GM21529 (cell line): ENCODE data around the gene DHRS4.
"Not testable (repeated sequence)": the region's sequence is repeated elsewhere in the genome, so short reads cannot be mapped to it uniquely, and the experiment has no call there.

Experiments used
- ATAC-seq: cut with Tn5 transposase; IDR thresholded peaks from one replicate; pipeline ENCODE4 v1.9.1; 2021; ENCODE audit not compliant: unreplicated experiment

The DHRS4 gene

GRCh38 chr14:23981951-23982813 is 28.6 kb downstream of the DHRS4 start:
- not testable (repeated sequence) for ATAC-seq

- no peak for ATAC-seq
Measured at GRCh38 chr14:23984891-23985602, 31.5 kb downstream of the DHRS4 start.

DNA sequence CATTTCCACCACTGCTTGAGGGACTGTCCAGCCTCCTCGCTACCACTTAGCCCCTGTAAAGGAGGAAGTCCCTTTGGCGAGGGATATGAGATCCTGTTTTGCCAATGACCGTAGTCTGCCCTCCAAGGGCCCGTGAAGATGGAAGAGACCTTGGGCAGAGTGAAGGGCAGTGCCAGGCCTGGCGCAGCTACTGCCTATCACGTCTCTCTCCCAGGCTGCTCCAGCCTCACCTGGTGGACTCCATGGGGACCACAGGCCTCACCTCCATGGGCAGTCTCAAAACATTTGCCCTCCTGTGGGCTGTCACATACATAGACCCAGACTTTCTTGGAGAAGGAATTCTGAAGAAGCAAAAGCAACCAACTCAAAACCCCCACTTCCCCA is 34.6 kb downstream of the DHRS4 start:
- not testable (repeated sequence) for ATAC-seq

GRCh38 chr14:23988607-23989363 is 35.2 kb downstream of the DHRS4 start, which contains the start of gene DHRS4L2:
TSS of gene DHRS4L2 (plus strand) at chr14:23988929. CDS start at chr14:23988948, 19 bp downstream.
- peak; percentile 78 for ATAC-seq

DNA sequence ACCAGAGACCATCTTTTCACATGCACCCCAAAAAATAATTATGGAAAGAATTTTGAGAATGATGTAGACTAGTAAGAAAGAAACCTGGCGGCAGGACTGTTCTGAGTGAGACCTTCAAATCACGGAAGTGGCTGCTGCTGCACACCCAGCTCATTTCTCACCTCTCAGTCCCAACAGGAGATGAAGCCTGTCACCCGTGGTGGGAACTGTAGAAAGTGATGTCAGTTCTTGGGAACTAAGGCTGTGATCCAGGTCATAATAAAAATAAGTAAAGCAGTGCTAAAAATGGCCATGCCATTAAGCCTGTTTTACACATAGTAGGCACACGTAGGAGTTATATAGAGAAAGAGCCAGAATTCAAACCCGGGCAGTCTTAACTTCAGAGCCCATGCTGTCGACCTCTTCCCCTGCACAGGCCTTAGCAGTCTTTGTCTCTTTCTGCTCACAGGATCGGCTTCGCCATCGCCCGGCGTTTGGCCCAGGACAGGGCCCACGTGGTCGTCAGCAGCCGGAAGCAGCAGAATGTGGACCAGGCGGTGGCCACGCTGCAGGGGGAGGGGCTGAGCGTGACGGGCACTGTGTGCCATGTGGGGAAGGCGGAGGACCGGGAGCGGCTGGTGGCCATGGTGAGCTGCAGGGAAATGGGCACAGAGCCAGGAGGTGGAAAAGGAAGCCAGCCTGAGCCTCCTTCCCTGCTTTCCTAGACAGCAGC is 36.3 kb downstream of the DHRS4 start:
- ATAC-seq: peak; percentile 46

GRCh38 chr14:23990961-23991360 is 37.4 kb downstream of the DHRS4 start:
- ATAC-seq: not testable (repeated sequence)

DNA sequence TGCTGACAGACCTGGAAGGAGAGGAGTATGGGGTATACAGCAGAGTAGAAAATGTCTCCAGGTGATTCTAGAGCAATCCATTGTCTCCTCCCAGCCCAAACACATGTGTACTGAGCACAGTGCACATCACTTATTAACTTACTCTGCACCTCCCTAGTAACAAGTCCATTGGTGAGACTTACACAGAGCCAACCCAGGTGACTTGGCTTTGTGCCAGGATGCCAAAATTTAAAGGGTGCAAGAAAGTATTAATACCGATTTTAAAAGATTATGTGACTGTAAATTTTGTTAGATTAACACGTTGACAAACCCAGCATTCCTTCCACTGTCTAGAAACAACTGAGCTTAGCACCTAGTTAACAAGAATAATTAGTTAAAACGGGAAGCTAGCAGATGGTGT is 39.5 kb downstream of the DHRS4 start:
- not testable (repeated sequence) for ATAC-seq

DNA sequence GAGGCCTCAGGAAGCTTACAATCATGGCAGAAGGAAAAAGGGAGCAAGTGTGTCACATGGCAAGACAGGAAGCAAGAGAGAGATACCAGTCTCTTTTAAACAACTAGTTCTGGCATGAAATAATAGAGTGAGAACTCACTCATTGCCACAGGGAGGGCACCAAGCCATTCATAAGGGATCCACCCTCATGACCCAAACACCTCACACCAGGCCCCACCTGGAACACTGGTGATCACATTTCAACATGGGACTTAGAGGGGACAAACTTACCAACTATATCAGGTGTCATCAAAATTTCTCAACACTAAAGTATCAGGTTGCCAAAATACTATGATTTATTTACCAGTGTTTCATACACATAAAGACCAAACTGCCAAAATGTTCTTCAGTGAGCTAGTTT is 42.4 kb downstream of the DHRS4 start:
- not testable (repeated sequence) for ATAC-seq

GRCh38 chr14:23996825-23997224 is 43.3 kb downstream of the DHRS4 start:
- not testable (repeated sequence) for ATAC-seq

DNA sequence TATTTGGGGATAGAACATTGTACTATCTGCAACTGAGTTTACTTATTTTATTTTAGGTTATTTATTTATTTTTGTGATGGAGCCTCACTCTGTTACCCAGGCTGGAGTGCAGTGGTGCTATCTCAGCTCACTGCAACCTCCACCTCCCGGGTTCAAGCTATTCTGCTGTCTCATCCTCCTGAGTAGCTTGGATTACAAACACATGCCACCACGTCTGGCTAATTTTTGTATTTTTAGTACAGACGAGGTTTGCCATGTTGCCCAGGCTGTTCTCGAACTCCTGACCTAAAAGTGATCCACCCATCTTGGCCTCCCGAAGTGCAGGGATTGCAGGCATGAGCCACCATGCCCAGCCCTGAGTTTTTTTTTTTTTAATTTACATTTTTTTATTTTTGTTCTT is 46.1 kb downstream of the DHRS4 start:
- ATAC-seq: not testable (repeated sequence)

DNA sequence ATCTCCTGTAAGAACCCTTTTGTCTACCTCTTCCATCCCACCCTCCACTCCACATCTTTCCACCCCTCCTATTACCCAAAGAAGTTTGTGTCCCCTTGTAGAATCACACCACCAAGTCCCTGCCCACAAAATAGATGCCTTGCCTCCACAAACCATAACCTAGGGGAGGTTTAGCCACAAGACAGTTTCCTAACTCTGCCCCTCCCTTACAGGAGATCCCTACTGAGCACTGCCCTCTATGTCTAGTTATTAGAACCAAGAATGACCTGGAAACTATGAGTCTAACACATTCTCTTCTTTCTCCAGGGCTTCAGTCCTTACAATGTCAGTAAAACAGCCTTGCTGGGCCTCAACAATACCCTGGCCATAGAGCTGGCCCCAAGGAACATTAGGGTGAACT is 47.5 kb downstream of the DHRS4 start:
- ATAC-seq: not testable (repeated sequence)

- not testable (repeated sequence) for ATAC-seq
Measured at GRCh38 chr14:24001679-24002078, 48.1 kb downstream of the DHRS4 start.

DNA sequence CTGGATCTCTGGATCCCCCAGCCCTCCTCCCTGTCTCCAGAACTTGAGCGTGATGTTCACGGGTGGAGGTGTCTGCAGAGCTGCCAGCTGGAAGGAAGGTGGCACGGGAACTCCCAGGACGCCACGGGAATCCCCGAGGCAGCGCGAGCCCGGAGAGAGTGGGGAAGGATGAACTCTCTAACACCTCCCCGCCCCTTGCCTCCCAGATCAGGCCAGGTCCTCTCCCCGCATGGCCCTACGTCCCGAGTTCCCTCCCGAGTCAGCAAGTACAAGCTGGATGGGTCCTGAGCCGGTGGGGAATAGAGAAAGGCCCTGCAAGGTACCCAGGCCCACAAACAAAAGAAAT is 52.9 kb downstream of the DHRS4 start:
- ATAC-seq: peak; percentile 44

DNA sequence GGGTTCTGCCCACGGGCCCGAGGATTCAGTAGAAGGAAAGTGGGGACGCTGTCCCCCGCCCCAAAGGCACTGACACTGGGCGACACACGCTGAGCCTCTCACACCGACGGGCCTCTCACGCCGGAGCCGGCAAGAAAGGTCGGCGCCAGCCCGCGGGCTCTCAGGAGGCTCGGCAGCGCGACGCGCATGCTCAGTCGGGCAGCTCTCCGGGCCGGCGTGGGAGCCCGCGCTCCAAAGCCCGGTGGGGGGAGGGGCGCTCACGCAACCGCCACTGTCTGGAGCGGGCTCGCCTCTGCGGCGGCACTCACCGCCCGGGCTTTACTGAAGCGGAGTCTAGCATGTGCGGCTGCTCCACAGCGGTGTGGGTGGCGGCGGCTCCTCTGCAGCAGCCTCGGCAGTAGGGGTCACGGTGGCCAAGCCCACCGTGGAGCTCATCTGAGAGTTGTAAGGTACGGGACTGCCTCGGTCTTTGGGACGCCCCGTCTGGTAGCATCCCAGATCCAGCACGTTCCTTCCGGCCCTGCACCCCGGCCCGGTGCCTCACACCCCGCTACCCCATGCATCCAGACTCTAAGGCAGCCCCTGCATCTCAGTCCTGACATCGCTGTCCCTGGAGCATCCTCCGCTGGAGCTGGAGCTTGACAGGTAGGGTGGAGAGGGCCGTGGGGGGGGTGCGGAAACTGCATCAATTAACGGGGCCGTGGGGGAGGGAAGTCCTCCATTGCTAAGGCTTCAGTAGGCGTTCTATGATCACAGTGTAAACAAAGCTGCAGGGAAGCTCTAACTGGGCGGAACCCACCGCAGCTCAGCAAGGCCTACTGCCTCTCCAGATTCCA is 53.5 kb downstream of the DHRS4 start:
- ATAC-seq: peak; percentile 68

DNA sequence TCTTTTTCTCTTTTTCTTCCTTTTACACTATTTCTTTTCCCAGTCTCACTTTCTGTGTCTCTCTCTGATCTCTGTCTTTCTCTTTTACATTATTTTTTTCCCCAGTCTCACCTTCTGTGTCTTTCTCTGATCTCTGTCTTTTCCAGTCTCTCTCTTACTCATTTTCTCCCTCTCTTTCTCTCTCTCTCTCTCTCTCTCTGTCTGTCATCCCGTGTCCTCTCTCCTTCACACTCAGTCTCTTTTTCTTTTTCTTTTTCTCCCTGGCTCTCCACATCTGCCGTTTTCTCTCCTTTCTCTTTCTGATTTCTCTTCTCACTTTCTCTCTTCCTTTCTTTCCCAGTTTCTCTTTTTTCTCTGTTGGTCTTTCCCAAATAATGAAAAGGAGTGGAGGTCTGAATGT is 57.5 kb downstream of the DHRS4 start:
- no peak for ATAC-seq

GRCh38 chr14:24012726-24013273 is 59.2 kb downstream of the DHRS4 start:
- not testable (repeated sequence) for ATAC-seq

- ATAC-seq: no peak
Measured at GRCh38 chr14:24013654-24014514, 60.3 kb downstream of the DHRS4 start.

DNA sequence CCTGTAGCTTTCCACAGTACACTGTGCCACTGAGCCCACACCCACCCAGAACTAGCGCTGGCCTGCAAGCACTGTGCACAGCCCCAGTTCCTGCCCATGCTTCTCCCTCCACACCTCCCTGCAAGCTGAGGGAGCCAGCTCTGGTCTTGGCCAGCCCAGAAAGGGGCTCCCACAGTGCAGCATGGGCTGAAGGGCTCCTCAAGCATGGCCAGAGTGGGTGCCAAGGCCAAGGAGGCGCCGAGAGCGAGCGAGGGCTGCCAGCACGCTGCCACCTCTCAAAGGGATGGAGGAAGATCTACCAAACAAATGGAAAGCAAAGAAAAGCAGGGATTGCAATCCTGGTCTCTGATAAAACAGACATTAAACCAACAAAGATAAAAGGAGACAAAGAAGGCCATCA is 62.2 kb downstream of the DHRS4 start:
- ATAC-seq: not testable (repeated sequence)
